Measurements from ENCODE around the gene C17orf67.

DNA sequence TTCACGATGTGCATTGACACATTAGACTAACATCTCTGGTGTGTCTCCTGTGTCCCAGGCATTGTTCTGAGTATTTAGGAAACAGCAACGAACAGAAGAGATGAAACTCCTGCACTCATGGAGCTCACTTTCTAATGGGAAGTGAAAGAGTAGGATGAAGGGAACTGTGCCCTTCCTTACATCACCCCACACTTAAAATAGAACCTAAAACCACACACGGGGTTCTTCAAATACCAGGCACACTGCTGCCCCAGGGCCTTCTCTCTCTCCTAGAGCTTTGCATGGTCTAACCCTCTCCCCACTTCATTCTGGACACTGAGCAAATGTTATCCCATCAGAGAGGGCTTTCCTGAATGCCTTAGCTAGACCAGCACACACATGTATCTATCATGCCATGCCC lies 46.4 kb upstream of the C17orf67 start:
- TF ChIP-seq EZH2 (IDR thresholded peaks at IDR 0.05; ENCODE audit: insufficient read depth, poor library complexity, severe bottlenecking) (no peak), EZH2phosphoT487 (IDR thresholded peaks at IDR 0.05; ENCODE audit: insufficient read depth, low read depth) (no peak)
